Thyroid gland (tissue), 4 donors: ENCODE data around the gene GYPC.

Experiments used
- POLR2A ChIP-seq, 2 donors: fragments of 450-650 bp; IDR thresholded peaks; one replicate each; pipeline ENCODE4 v1.6.1; 2017; ENCODE audit warnings: antibody characterized with exemption in 2 of 2, mild to moderate bottlenecking in 2 of 2, moderate library complexity in 1 of 2
- TF ChIP-seq, protein P1 (sequence below), 6 experiments: fragments of 200-600 bp in 3 of 6; fragments of 450-650 bp in 3 of 6; sonication (generic) in 3 of 6; IDR thresholded peaks; one replicate each; pipeline ENCODE4 v1.5.1; 2016 to 2019; ENCODE audit warnings: antibody characterized with exemption in 6 of 6, mild to moderate bottlenecking in 2 of 6, inconsistent platforms in 1 of 6, moderate library complexity in 1 of 6

- TF ChIP-seq, protein P1, sequence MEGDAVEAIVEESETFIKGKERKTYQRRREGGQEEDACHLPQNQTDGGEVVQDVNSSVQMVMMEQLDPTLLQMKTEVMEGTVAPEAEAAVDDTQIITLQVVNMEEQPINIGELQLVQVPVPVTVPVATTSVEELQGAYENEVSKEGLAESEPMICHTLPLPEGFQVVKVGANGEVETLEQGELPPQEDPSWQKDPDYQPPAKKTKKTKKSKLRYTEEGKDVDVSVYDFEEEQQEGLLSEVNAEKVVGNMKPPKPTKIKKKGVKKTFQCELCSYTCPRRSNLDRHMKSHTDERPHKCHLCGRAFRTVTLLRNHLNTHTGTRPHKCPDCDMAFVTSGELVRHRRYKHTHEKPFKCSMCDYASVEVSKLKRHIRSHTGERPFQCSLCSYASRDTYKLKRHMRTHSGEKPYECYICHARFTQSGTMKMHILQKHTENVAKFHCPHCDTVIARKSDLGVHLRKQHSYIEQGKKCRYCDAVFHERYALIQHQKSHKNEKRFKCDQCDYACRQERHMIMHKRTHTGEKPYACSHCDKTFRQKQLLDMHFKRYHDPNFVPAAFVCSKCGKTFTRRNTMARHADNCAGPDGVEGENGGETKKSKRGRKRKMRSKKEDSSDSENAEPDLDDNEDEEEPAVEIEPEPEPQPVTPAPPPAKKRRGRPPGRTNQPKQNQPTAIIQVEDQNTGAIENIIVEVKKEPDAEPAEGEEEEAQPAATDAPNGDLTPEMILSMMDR (IDR thresholded peaks at IDR 0.05): no peak
- no peak for TF ChIP-seq POLR2A (IDR thresholded peaks at IDR 0.05)
Observed at GRCh38 chr2:126736133-126736874, 80.3 kb downstream of the GYPC start.
